OCI-LY1 (cell line): ENCODE results near the gene NPFF.

ENCODE experiments used
- EZH2 ChIP-seq: fragments of 200-600 bp; sonication (generic), shearing (Covaris generic); IDR thresholded peaks from 2 replicates; pipeline ENCODE4 v1.8.0; 2017; ENCODE audit warnings: borderline replicate concordance, mixed run types, mild to moderate bottlenecking, antibody characterized with exemption, low read length, moderate library complexity, mixed read lengths
- TF ChIP-seq, protein P1 (sequence below): fragments of 200-600 bp; sonication (generic), shearing (Covaris generic); IDR thresholded peaks from 2 replicates; pipeline ENCODE4 v1.5.1; 2017; ENCODE audit warnings: mild to moderate bottlenecking, antibody characterized with exemption, low read length, moderate library complexity, mixed read lengths

DNA sequence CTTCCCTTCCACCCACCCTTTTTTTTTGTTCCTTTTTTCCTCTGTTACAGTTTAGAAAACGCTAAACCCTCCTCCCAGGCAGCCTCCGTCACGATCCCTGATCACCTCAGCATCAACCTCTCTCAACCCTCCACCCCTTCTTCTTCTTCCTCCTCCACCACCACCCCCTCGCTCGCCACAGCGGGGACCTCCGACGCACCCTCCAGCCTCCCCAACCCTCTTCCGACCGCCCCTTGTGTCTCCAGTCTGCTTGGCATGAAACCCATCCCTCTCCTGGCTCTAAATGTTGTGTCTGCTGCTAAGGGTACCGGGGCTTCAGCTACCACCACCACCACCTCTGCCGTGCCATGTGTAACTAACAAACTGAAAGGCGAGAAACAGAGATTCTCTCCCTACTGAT is 32.5 kb downstream of the NPFF start:
- TF ChIP-seq, protein P1, sequence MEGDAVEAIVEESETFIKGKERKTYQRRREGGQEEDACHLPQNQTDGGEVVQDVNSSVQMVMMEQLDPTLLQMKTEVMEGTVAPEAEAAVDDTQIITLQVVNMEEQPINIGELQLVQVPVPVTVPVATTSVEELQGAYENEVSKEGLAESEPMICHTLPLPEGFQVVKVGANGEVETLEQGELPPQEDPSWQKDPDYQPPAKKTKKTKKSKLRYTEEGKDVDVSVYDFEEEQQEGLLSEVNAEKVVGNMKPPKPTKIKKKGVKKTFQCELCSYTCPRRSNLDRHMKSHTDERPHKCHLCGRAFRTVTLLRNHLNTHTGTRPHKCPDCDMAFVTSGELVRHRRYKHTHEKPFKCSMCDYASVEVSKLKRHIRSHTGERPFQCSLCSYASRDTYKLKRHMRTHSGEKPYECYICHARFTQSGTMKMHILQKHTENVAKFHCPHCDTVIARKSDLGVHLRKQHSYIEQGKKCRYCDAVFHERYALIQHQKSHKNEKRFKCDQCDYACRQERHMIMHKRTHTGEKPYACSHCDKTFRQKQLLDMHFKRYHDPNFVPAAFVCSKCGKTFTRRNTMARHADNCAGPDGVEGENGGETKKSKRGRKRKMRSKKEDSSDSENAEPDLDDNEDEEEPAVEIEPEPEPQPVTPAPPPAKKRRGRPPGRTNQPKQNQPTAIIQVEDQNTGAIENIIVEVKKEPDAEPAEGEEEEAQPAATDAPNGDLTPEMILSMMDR, result no peak
- no peak for TF ChIP-seq EZH2
